GM12873 (cell line): Measurements from ENCODE around the gene GRK1.

Source experiments
- TF ChIP-seq, protein P1 (sequence below): IDR thresholded peaks from 2 replicates; pipeline ENCODE4 v1.5.1; 2012; ENCODE audit warnings: low read depth, mild to moderate bottlenecking, moderate library complexity, low read length, control low read depth; ENCODE audit not compliant: insufficient read depth; ENCODE audit errors: missing control alignments

Gene GRK1

DNA sequence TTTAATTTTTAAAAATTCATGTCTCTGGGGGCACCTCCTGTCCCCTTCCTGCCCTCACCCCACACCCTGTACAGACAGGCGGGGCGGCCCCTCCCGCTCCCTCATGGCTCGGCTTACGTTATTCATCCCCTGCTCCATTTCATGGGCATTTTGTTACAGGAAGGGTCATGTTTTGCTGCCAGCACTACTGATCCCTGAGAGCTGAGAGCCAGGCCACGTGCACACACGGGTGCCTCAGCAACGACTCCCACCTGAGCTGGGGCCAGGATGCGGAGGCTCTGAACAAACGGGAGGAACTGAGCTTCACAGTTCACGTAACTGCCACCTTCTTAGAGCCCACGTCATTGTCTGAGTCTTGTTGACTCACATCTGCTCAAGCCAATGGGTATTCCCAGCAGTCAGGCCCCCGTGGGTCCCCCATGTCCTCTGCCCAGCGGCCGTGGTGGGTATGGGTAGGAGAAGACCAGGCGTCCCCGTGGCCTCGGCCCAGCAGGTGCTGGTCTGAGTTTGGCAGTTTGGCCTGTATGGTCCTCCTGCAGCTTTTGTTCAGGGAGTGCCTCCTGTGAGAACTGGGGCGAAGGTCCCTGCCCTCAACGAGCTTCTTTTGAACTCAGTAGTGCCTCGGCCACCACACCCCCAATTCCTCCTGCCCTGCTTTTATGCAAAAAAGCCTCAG, 75.6 kb downstream of the GRK1 start:
- TF ChIP-seq, protein P1, sequence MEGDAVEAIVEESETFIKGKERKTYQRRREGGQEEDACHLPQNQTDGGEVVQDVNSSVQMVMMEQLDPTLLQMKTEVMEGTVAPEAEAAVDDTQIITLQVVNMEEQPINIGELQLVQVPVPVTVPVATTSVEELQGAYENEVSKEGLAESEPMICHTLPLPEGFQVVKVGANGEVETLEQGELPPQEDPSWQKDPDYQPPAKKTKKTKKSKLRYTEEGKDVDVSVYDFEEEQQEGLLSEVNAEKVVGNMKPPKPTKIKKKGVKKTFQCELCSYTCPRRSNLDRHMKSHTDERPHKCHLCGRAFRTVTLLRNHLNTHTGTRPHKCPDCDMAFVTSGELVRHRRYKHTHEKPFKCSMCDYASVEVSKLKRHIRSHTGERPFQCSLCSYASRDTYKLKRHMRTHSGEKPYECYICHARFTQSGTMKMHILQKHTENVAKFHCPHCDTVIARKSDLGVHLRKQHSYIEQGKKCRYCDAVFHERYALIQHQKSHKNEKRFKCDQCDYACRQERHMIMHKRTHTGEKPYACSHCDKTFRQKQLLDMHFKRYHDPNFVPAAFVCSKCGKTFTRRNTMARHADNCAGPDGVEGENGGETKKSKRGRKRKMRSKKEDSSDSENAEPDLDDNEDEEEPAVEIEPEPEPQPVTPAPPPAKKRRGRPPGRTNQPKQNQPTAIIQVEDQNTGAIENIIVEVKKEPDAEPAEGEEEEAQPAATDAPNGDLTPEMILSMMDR, result no peak

DNA sequence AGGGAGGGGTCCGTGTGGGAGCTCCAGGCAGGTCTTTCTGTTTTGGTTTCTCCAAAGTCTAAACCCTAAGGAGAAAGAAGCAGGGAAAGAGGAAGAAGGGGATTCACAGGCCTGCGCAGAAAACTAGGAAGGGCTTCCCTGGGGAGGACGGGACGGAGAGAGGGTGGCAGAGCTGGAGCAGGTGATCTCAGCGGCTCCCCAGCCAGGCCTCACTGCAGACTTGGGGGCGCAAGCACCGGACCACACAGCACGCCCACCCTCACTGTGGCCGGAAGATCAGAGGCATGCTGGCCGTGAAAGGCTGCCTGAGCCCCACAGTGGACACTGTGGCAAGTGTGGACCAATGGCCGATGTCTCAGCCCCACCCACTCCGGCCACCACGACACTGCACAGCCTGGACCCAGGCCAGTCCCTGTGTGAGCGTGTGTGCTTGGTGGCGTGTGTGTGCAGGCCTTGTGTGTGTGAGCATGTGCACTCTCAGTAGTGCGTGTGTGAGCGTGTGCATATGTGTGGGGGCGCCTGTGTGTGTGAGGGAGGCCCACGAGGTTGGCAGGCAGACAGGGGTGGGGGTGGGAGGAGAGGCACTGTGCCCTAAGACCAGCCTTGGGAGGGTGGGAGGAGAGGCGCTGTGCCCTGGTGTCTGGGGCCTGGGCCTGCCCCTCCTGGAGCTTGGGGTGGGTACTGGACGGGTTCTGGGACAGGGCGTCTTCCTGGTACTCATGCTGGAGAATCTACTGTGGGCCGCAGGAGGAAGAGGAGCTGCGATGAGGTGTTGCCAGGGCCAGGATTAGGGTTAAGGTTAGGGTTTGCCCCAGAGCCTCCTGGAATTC, 76.6 kb downstream of the GRK1 start:
- TF ChIP-seq, protein P1, result no peak

DNA sequence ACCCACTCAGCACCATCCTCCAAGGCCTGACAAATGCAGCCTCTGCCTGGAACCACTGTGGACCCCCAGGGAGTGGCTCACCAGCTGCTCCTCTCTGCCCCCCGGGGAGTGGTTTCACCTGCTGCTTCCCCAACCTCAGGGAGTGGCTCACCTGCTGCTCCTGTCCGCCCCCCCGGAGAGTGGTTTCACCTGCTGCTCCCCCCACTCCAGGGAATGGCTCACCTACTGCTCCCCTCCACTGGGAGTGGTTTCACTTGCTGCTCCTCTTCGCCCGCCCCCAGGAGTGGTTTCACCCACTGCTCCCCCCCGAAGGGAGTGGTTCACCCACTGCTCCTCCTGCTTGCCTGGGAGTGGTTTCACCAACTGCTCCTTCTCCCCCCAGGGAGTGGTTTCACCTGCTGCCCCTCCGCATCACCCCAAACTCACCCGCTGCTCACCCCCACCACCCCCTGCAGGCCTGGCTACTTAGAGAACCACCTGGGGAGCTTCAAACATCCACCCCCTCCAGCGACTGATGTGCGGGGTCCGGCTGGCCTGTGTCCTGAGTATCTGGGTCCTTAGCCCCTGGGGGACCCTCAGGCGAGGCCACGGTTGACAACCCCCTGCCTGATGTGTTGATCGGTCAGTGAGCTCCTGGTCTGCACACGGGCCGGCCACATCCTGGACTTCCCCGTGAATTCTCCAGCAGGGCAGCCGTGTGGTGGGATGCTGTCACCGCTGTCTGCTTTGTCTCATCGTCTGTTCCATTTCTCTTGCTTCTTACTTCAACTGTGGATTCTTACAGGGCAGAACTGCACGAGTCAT, 77.4 kb downstream of the GRK1 start:
- TF ChIP-seq, protein P1, result no peak

DNA sequence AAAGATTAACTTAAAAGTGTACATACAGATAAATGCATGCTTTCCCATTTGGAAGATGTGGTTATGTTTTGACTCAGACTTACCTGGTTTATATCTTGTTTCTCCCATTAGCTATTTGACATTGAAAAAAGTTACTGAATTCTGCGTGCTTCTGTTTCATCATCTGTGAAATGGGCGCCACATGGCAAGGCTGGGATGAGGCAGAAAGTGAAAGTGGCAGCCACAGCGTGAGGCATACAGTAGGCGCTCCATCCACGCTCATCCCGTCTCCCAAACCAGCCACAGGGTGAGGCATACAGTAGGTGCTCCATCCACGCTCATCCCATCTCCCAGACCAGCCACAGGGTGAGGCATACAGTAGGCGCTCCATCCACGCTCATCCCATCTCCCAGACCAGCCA, 78.0 kb downstream of the GRK1 start:
- TF ChIP-seq, protein P1, result no peak

DNA sequence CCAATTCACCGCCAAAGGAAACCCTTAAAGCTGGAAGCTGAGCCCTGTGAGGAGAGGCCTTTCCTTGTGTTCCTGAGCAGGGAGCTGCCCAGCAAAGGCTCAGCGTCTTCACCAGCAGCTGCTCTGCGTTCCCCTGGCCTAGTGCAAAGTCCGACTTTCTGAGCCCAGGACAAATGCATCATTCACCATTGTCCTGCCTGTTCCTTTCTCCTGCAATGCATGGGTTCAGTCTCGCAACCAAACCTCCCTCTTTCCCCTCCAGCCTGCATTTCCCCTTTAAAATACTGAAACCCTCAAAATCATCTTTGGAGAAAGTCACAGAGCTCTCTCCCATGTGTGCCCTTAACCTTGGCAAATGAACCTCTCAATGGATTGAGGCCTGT, 79.1 kb downstream of the GRK1 start:
- TF ChIP-seq, protein P1, result no peak

DNA sequence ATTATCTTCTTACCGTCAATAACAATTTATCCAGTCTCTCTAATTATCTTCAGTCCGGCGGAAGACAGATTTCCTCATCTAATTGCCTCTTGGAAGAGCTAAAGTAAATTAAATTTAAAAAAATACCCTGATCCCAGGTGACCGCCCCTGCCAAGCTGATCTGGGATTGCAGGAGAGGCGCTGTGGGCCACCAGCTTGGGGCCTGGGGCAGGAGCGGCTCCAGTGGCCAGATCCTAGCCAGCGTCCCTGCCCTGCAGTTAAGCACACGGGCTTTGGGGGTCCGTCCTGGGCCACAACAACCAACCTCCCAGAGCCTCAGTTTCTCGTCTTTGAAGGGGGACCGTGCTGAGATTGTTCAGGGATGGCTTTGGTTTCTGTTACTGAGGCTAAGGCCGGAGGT, 79.7 kb downstream of the GRK1 start:
- TF ChIP-seq, protein P1, result no peak
